Esophagus squamous epithelium (tissue), 4 donors: ENCODE measurements around the gene NEUROG1.

Source experiments
- POLR2A ChIP-seq, 4 donors: fragments of 450-650 bp; IDR thresholded peaks; one replicate each; pipeline ENCODE4 v1.6.1; 2017; ENCODE audit warnings: antibody characterized with exemption in 4 of 4, mild to moderate bottlenecking in 4 of 4, moderate library complexity in 3 of 4
- TF ChIP-seq, protein P1 (sequence below), 6 experiments: fragments of 450-650 bp in 4 of 6; fragments of 200-600 bp in 2 of 6; sonication (generic) in 2 of 6; IDR thresholded peaks; one replicate each; pipeline ENCODE4 v1.5.1; 2016 to 2019; ENCODE audit warnings: antibody characterized with exemption in 6 of 6, mild to moderate bottlenecking in 4 of 6, moderate library complexity in 4 of 6

DNA sequence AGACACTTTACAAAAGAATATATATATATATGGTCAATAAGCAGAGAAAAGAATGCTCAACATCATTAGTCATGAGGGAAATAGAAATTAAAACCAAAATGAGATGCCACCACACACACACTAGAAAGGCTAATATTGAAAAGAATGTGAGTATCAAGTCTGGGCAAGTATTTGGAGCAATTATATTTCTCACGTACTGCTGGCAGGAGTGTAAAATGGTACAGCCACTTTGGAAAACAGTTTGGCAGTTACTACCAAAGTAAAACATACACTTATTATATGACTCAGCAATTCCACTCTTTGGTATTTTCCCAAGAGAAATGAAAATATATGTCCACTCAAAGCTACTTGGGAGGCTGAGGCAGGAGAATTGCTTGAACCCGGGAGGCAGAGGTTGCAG, 29.8 kb downstream of the NEUROG1 start:
- TF ChIP-seq POLR2A (IDR thresholded peaks at IDR 0.05): no peak
- TF ChIP-seq, protein P1, sequence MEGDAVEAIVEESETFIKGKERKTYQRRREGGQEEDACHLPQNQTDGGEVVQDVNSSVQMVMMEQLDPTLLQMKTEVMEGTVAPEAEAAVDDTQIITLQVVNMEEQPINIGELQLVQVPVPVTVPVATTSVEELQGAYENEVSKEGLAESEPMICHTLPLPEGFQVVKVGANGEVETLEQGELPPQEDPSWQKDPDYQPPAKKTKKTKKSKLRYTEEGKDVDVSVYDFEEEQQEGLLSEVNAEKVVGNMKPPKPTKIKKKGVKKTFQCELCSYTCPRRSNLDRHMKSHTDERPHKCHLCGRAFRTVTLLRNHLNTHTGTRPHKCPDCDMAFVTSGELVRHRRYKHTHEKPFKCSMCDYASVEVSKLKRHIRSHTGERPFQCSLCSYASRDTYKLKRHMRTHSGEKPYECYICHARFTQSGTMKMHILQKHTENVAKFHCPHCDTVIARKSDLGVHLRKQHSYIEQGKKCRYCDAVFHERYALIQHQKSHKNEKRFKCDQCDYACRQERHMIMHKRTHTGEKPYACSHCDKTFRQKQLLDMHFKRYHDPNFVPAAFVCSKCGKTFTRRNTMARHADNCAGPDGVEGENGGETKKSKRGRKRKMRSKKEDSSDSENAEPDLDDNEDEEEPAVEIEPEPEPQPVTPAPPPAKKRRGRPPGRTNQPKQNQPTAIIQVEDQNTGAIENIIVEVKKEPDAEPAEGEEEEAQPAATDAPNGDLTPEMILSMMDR (IDR thresholded peaks at IDR 0.05): no peak
